SU-DHL-6 (cell line): ENCODE results near the gene FBXW4.

ENCODE experiments used
- H2AFZ ChIP-seq: fragments of 200-600 bp; sonication (generic); 2 replicates; pipeline ENCODE4 v1.6.1; 2014; ENCODE audit warnings: low read depth, mild to moderate bottlenecking, moderate library complexity, mixed read lengths, antibody characterized with exemption, low read length; ENCODE audit not compliant: severe bottlenecking
- H3F3A ChIP-seq: fragments of 200-600 bp; shearing (Covaris generic); 2 replicates; pipeline ENCODE4 v1.6.0; 2016; ENCODE audit warnings: antibody characterized with exemption, mild to moderate bottlenecking; ENCODE audit not compliant: insufficient read depth
- H3K27ac ChIP-seq: fragments of 200-600 bp; sonication (generic); 2 replicates; pipeline ENCODE4 v1.5.1; 2016; ENCODE audit warnings: low read depth, mild to moderate bottlenecking, low read length, moderate library complexity, mixed read lengths
- H3K27me3 ChIP-seq: fragments of 200-600 bp; sonication (generic), shearing (Covaris generic); 2 replicates; pipeline ENCODE4 v1.6.0; 2014; ENCODE audit warnings: mild to moderate bottlenecking, low read length
- H3K36me3 ChIP-seq: fragments of 200-600 bp; sonication (generic); 2 replicates; pipeline ENCODE4 v1.6.1; 2014; ENCODE audit warnings: mild to moderate bottlenecking, low read length, mixed read lengths
- H3K4me2 ChIP-seq: fragments of 300-600, 200-600 bp; shearing (Covaris generic), sonication (generic); 2 replicates; pipeline ENCODE4 v1.6.0; 2014; ENCODE audit warnings: low read length, low read depth, mild to moderate bottlenecking; ENCODE audit not compliant: poor library complexity, severe bottlenecking
- H3K4me3 ChIP-seq: fragments of 200-600 bp; sonication (generic); 2 replicates; pipeline ENCODE4 v1.5.1; 2014; ENCODE audit warnings: antibody characterized with exemption, low read length, mild to moderate bottlenecking, mixed read lengths; ENCODE audit not compliant: insufficient read depth, poor library complexity, severe bottlenecking
- H3K79me2 ChIP-seq: fragments of 200-600 bp; sonication (generic); 2 replicates; pipeline ENCODE4 v1.6.1; 2014; ENCODE audit warnings: mild to moderate bottlenecking, low read length, moderate library complexity; ENCODE audit not compliant: insufficient read depth
- H3K9ac ChIP-seq: fragments of 200-600 bp; sonication (generic); 2 replicates; pipeline ENCODE4 v1.7.0; 2014; ENCODE audit warnings: mild to moderate bottlenecking, low read length
- H3K9me2 ChIP-seq: fragments of 200-600 bp; sonication (generic); replicated peaks from 2 replicates; pipeline ENCODE4 v1.6.1; 2014; ENCODE audit warnings: low read length; ENCODE audit not compliant: insufficient read depth
- H3K9me3 ChIP-seq: fragments of 200-600 bp; sonication (generic); 2 replicates; pipeline ENCODE4 v1.6.1; 2014; ENCODE audit warnings: low read length, mixed read lengths; ENCODE audit not compliant: insufficient read depth
- H4K20me1 ChIP-seq: fragments of 200-600 bp; sonication (generic); 2 replicates; pipeline ENCODE4 v1.6.1; 2014; ENCODE audit warnings: low read depth, mild to moderate bottlenecking, antibody characterized with exemption, low read length, moderate library complexity, mixed read lengths
- CTCF ChIP-seq: fragments of 200-600 bp; sonication (generic); IDR thresholded peaks from one replicate; pipeline ENCODE4 v1.5.1; 2017; ENCODE audit warnings: antibody characterized with exemption, mild to moderate bottlenecking, low read length, moderate library complexity; ENCODE audit not compliant: insufficient read depth, poor library complexity, severe bottlenecking
- EZH2phosphoT487 ChIP-seq: fragments of 200-600 bp; sonication (generic), shearing (Covaris generic); conservative IDR thresholded peaks from 2 replicates; pipeline ENCODE4 v1.6.1; 2018; ENCODE audit warnings: mild to moderate bottlenecking, antibody characterized with exemption, low read length, moderate library complexity, mixed read lengths

FBXW4 gene

GRCh38 chr10:101663097-101663496 is 31.9 kb downstream of the FBXW4 start:
- Histone ChIP-seq H3K79me2 (no peaks in the 10 kb centered on the region), H3K27ac (no peak overlapping the region), H3K9me3 (no peaks in the 10 kb centered on the region), H3K4me2 (no peak overlapping the region), H4K20me1 (no peaks in the 10 kb centered on the region), H2AFZ (no peak overlapping the region), H3K9me2 (no peaks in the 10 kb centered on the region), H3K4me3 (no peak overlapping the region), H3K9ac (no peak overlapping the region), H3K27me3 (no peaks in the 10 kb centered on the region), H3K36me3 (no peaks in the 10 kb centered on the region), H3F3A (no peaks in the 10 kb centered on the region)
- TF ChIP-seq CTCF: no peak
- TF ChIP-seq EZH2phosphoT487: no peak

- H3K36me3 ChIP-seq: no peaks in the 10 kb centered on the region
- H3K27ac ChIP-seq: no peak overlapping the region
Observed at GRCh38 chr10:101660256-101660655, 34.7 kb downstream of the FBXW4 start.

GRCh38 chr10:101658975-101659374 is 36.0 kb downstream of the FBXW4 start:
- TF ChIP-seq CTCF (no peak), EZH2phosphoT487 (no peak)
- H3F3A ChIP-seq: no peaks in the 10 kb centered on the region
- H3K27me3 ChIP-seq: no peaks in the 10 kb centered on the region
- H3K4me3 ChIP-seq: no peak overlapping the region
- no peaks in the 10 kb centered on the region for H3K36me3 ChIP-seq
- no peaks in the 10 kb centered on the region for H3K9me2 ChIP-seq
- no peak overlapping the region for H3K27ac ChIP-seq
- H3K9me3 ChIP-seq: no peaks in the 10 kb centered on the region
- H2AFZ ChIP-seq: no peak overlapping the region
- no peak overlapping the region for H3K9ac ChIP-seq
- H4K20me1 ChIP-seq: no peaks in the 10 kb centered on the region
- H3K4me2 ChIP-seq: no peak overlapping the region
- no peaks in the 10 kb centered on the region for H3K79me2 ChIP-seq

More at GRCh38 chr10:101660256-101660655, 34.7 kb downstream of the FBXW4 start:
- no peaks in the 10 kb centered on the region for H4K20me1 ChIP-seq
- H3K79me2 ChIP-seq: no peaks in the 10 kb centered on the region
- no peak overlapping the region for H3K9ac ChIP-seq
- no peaks in the 10 kb centered on the region for H3K9me2 ChIP-seq
- no peak overlapping the region for H3K4me2 ChIP-seq
- no peaks in the 10 kb centered on the region for H3K9me3 ChIP-seq
- no peak overlapping the region for H2AFZ ChIP-seq
- TF ChIP-seq EZH2phosphoT487: no peak
- TF ChIP-seq CTCF: no peak
- no peaks in the 10 kb centered on the region for H3F3A ChIP-seq
- no peaks in the 10 kb centered on the region for H3K27me3 ChIP-seq
- no peak overlapping the region for H3K4me3 ChIP-seq

- no peaks in the 10 kb centered on the region for H3K36me3 ChIP-seq
- H3K4me2 ChIP-seq: no peak overlapping the region
- TF ChIP-seq EZH2phosphoT487 (no peak), CTCF (no peak)
Observed at GRCh38 chr10:101656890-101657289, 38.1 kb downstream of the FBXW4 start.

More at GRCh38 chr10:101656890-101657289, 38.1 kb downstream of the FBXW4 start:
- Histone ChIP-seq H3K27me3 (no peaks in the 10 kb centered on the region), H3K79me2 (no peaks in the 10 kb centered on the region), H3K27ac (no peak overlapping the region), H3K9ac (no peak overlapping the region), H3K9me2 (no peaks in the 10 kb centered on the region), H4K20me1 (no peaks in the 10 kb centered on the region), H3K4me3 (no peak overlapping the region), H3F3A (no peaks in the 10 kb centered on the region), H2AFZ (no peak overlapping the region), H3K9me3 (no peaks in the 10 kb centered on the region)
